Measurements from ENCODE around the gene ESAM.

The ESAM gene

DNA sequence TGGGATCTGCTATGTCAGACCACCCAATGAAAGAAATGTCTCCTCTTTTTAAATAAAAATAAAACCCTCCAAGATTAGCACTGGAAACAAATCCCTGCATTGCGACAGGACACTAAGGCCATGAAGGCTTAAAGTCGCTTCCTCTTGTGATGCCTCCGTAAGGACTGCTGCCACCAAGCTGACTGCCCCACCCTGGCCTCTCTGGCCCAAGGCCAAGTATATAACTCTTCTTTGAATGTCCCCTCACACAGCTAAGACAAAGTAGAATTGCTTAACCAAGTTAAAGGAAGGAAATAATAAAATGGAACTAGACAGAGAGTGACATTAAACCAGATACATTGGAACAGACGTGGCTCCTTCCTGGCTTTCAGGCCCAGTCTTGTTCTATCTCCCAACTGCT lies 29.9 kb downstream of the ESAM start:
- DNase-seq (ENCODE audit: low spot score), result no peak

DNA sequence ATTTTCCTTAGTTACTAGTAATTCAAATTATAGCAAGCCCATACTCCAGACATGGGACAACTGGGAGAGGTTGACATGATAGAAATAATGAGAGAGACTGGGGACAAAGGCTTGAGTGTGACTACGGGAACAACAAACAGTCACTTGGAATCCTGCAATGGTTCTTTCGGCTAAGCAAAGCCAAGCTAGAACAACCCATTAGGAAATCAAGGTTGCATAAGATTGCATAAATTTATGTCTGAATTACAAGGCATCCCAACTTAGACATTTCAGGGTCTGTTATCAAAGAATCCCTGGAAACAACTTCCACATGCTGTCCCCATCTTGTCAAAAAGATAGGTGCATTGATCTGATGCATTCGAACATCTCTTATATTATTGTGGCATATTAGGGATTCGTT lies 32.5 kb downstream of the ESAM start:
- DNase-seq (ENCODE audit: low spot score), result no peak

DNA sequence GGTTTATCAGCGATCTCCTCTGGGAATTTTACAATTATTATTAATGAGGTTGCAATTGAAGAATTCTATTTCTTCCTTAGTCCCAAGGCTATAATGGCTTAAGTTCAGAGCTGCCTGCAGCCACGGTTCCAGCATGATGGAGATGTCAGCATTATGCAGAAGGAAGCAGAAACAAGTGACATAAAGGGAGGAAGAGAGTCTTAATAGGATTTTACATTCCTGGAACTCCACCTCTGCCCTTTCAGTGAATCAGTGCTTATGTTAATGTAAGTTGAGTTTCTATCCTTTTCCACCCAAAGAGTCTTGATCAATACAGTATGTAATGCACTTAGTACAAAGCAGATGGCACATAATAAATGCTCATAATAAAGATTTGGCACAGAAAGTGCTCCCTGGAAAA lies 34.0 kb downstream of the ESAM start:
- DNase-seq (ENCODE audit: low spot score), result no peak

DNA sequence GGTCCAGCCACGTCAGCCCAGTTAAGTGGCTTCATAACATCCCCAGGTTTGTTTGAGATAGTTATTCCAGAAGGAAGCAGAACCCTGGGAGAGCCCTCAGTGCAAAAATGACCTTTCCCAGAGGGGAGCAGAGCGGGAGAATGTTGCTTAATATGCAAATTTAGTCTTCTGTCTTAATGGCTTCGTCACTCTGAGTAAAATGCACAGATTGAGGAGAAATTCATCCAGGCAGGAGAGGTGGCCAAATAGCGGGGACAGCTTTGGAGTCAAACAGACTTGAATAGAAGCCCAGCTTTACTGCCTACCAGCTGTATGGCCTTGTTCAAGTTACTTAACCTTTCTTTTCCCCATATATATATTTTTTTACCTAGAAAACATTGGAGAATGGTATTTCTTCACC lies 34.6 kb downstream of the ESAM start:
- DNase-seq (ENCODE audit: low spot score), result no peak

DNA sequence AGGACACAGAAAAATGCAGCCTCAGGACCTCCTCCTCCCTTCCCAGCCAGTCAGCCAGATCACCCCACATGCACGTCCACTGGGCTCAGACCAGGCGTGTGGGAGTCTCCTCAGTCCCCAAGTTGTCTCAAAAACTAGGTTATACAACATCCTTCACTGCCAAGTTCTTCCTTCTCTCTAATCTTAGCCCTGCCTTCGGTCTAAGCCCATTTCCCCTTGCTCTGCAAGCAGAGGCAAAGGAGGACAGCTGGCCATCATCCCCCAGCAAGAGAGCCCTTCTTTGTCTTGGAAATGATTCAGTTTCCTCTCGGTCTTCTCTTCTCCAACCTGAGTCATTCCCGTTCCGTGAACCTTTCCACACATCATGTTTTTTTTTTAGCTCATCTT lies 36.4 kb downstream of the ESAM start:
- no peak for DNase-seq (ENCODE audit: low spot score)

DNA sequence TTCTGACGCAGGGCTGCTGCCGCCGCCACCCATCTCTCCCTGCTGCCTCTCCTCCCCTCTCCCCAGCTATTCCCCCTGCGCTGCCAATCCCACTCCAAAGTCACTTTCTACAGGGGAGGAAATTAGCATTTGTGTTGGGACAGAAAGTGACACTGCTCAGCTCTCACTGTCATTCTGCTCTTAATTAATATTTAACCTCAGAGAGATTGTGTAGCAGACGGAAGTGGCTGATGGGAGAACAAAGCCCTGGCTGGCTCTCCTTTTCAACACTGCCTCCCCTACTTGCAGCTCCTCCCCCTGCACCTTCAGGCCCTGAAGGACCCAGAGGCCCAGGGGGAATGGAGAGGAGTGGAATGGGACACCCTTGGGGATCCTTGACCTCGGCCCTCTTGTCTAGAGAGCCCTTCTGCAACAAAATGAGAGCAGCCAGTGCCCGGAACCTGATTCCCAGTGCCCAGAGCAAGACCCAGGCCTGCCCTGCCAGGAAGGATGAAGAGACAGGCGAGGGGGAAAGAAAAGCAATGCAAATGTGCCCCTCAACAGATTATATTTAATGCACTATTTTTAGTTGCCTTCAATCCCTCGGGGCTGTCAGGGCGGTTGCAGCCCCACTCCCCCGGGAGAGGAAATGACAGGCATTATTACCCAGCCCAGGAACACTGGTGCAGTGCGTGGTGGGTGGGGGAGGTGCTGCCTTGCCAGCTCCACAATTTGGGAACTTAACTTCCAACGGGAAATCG lies 36.9 kb downstream of the ESAM start:
- DNase-seq (ENCODE audit: low spot score), result peak; percentile 28

DNA sequence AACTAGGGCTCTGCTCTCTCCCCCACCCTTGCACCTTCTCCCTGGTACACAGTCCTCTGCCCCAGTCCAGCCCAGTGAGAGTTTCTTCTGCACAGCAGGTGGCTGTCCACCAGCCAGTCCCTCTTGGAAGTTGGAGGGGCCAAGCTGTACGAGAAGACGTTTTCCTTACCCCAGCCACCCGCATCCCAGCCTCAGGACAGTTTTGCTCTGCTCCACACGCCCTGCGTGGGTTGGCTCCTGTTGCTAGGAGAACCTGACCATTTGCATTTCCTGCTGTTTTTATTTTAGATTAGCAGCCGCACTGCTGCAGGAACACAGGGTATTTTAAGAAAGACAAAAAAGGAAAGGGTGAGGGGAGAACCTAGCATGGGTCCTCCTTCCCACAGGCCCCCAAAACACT lies 39.9 kb downstream of the ESAM start:
- no peak for DNase-seq (ENCODE audit: low spot score)

DNA sequence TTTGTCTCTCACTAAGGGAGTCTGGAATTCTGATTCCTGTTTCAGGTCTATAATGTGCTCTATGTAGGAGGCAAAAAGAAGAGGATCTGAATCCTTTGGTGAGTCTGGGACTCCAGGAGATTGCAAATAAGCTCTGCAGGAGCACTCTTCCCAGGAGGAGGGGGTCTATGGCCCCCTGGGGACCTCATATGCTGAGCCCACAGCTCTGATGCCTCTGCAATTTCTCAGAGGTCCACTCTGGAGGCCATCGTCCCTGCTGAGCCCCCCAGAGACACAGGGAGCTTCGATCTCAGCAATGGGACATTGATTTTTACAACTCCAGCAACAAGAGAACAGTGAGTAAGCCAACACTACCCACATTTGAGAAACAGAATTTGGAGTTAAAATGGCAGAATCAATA lies 42.6 kb downstream of the ESAM start:
- DNase-seq (ENCODE audit: low spot score), result no peak

DNA sequence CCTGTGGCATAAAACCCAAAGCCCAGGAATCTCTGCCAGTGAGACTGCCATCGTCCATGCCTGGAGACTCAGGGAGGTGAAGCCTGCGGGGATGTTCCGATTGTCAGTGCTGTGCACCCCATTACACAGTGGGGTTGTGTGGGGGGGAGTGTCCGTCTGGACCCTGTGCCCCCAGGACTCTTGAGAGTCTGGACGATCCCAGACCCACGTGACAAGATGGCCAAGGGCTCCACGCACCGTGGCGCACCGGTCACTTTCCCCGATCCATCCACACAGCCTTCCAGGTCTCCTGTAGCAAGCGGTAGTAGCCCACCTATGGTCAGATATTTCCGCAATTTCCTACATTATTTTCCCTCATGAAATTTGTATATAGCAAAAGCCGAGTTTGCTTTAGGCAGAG lies 43.3 kb downstream of the ESAM start:
- DNase-seq (ENCODE audit: low spot score), result no peak

DNA sequence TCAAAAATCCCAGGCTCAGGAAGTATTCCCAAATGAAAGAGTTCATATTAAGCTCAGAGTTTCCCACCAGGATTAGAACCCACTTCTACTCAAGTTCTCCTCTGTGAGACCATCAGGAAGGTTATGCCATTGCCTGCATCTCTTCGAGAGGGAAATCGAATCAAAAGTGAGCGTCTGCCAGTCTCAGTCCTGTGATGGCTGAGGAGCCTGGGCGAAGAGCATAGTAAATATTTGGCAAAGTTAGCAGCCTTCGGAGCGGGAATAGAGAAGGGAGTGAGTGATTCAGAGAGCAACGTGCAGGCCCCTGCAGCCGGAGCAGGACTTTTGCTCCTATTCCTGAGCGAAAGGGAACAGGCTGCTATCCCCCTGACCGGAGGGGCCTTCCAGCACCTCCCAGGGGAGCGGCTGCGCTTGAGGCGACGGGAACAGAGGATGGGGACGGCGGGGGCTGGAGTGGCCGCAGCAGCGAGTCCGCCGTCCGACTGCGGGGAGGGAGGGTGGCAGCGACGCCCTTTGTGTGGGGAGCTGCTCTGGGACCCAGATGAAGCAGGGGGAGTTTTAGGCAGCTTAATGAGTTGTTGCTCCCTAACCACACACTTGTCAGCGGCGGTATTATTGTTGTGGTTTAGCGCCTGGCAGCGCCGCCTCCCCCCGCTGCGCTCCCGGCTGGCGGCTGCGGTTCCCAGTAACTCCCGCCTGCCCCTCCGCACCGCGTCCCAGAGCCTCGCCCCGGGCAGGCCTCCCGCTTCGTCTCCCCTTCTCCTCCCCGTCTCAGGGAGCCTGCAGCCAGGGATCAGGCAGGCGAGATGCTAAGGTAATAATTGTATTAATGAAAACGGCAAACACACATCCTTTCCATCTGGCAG lies 44.1 kb downstream of the ESAM start:
- no peak for DNase-seq (ENCODE audit: low spot score)

DNA sequence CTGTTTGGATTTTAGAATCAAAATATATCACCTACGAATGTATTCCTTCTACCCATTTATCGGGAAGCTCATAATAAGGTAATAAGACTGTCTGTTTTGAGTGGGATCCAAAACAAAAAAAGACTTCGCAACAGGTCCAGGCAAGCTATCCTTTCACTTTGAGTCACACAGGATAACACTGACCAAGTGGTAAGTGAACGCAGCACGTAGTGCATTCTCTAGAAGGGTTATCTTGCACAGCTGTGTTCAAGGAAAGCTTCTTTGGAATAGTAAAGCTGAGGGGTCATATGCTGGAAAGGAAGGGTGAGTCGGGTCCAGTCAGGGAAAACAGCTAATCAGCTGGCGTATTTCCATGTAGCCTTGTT lies 44.7 kb downstream of the ESAM start:
- no peak for DNase-seq (ENCODE audit: low spot score)

DNA sequence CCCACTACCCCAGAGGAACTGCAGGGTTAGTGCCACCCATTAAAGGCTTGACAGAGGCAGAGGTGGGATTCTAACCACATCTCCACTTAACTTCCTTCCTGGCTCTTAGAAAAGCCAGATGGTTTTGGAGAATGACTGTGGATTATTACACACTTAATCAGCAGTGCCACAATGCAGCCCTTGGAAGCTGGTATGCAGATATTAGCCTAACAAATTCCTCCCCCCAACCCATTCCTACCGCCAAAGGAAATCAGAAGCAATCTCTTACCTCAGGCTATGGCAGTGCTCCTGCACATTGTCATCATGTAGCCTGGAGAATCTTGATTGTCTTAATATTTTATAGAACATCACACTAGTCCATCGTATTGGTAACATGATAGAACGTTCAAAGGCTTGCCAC lies 45.5 kb downstream of the ESAM start:
- DNase-seq (ENCODE audit: low spot score), result no peak

DNA sequence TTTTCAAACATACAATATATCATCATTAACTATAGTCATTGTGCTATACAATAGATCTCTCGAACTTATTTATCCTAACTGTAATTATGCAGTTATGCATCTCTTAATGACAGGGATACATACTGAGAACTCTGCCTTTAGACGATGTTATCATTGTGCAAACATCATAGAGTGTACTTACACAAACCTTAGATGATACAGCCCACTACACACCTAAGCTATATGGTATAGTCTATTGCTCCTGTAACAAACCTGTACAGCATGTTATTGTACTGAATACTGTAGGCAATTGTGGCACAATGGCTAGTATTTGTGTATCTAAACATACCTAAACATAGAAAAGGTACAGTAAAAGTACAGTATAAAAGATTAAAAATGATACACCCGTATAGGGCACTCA lies 49.7 kb downstream of the ESAM start:
- DNase-seq (ENCODE audit: low spot score), result no peak

DNA sequence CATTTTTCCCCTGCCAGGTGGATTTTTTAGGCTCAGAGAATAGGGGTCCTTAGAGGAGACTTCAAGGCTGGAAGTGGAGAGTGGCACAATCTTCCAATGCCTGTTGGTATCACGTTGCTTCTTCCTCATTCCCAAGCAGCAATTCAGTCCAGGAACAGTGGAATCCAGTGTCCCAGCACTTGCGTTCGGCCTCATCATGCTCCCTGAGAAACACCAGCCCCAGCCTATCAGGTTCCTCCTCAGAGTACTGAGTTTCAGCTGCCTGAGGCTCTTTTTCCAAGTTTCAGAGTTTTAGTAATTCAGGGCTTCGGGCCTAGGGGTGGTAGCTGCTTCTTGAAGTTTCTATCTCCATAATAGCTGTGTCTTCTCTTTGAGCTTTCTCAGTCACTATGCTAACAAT lies 54.3 kb downstream of the ESAM start:
- DNase-seq (ENCODE audit: low spot score), result no peak

Data from NAMALWA (cell line).